GM12891 (cell line): Measurements from ENCODE around the gene ATCAY.

Experiments
- POLR2A ChIP-seq: IDR thresholded peaks from 2 replicates; pipeline ENCODE4 v1.6.1; 2011; ENCODE audit warnings: low read depth, low read length, control low read depth
- POLR2AphosphoS5 ChIP-seq: IDR thresholded peaks from 2 replicates; pipeline ENCODE4 v1.6.1; 2011; ENCODE audit warnings: low read depth, low read length, control low read depth
- POU2F2 ChIP-seq: IDR thresholded peaks from 2 replicates; pipeline ENCODE4 v1.6.1; 2011; ENCODE audit warnings: low read depth, mild to moderate bottlenecking, control low read depth, low read length, moderate library complexity
- SPI1 ChIP-seq: IDR thresholded peaks from 2 replicates; pipeline ENCODE4 v1.6.1; 2011; ENCODE audit warnings: low read depth, low read length, control low read depth
- TAF1 ChIP-seq: IDR thresholded peaks from 2 replicates; pipeline ENCODE4 v1.6.1; 2011; ENCODE audit warnings: low read depth, low read length, control low read depth

GRCh38 chr19:3961007-3961406, 80.5 kb downstream of the ATCAY start:
- no peak for TF ChIP-seq POLR2A
- no peak for TF ChIP-seq POU2F2
- TF ChIP-seq TAF1: no peak
- TF ChIP-seq POLR2AphosphoS5: no peak
- no peak for TF ChIP-seq SPI1
